ENCODE data around the gene NPTX1.

The NPTX1 gene

DNA sequence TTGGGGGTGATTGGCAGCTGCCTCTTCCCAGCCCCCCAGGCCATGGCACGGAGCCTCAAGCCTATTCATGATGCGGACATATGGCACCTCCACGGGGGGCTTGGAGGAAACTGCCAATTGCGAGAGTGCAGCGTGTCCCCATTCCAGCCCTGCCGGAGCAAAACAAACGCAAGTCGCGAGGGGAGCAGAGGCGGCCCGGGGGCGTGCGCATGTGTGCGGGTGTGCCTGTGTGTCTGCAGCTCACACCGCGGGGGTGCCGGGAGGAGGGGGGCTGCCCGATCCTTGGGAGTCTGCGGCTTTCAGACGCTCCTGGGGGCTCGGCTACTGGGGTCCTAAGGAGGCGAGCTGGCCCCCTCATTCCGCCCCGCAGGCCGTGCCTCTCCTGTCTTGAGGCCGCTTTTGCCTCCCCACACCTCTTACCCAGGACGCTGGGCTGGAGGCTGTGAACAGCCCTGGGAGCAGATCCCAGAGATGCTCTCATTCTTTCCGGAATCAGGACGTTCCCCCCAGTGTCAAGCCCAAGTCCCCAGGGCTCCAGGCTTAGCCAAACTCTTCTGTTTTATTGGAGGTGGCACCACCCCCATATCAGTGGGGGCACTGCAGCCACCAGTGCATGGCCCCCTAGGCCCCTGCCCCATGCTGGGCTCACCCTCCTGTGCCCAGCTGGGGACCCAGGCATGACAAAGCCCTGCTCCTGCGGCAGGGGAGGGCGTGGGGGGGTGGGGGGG is 32.3 kb downstream of the NPTX1 start:
- Histone ChIP-seq H3K4me3 (ENCODE audit: low read length in 2 of 2) (no peak overlapping the region), H3K27me3 (ENCODE audit: control insufficient read depth in 2 of 2, insufficient read depth in 2 of 2, low read length in 2 of 2) (no peaks in the 10 kb centered on the region)

DNA sequence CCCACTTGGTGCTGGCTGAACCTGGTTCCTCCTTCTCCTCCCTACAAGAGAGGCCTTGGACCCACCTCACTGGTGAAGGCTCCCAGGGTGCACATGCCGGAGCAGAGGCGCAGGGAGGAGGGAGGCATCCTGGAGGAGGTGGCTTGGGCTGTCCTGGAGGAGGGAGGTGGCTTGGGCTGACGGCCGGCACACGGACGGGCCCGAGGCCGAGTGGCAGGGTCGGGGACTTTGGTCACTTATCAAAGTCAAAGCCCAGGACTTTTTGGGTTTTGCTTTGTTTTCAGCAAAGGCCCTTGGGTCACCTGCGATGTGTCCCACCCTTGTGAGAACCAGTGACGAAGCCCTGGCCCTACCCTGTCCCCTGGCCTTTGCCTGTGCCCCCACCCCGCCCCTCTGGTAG is 32.9 kb downstream of the NPTX1 start:
- H3K9ac ChIP-seq (ENCODE audit: low read depth in 1 of 2, low read length in 2 of 2) = no peak overlapping the region
- no peaks in the 10 kb centered on the region for H3K36me3 ChIP-seq (ENCODE audit: control insufficient read depth in 2 of 2, insufficient read depth in 2 of 2, low read length in 2 of 2)
- H3K27me3 ChIP-seq (ENCODE audit: control insufficient read depth in 2 of 2, insufficient read depth in 2 of 2, low read length in 2 of 2) = no peaks in the 10 kb centered on the region
- no peaks in the 10 kb centered on the region for H3K4me1 ChIP-seq (ENCODE audit: control insufficient read depth in 2 of 2, insufficient read depth in 2 of 2, low read length in 2 of 2)
- H3K4me3 ChIP-seq (ENCODE audit: low read length in 2 of 2) = no peak overlapping the region
- H3K9me3 ChIP-seq (ENCODE audit: control insufficient read depth in 2 of 2, low read length in 2 of 2) = no peaks in the 10 kb centered on the region
- no peak overlapping the region for H3K27ac ChIP-seq (ENCODE audit: low read depth in 2 of 2, low read length in 2 of 2)

More for the DNA sequence above, 32.3 kb downstream of the NPTX1 start:
- no peaks in the 10 kb centered on the region for H3K9me3 ChIP-seq (ENCODE audit: control insufficient read depth in 2 of 2, low read length in 2 of 2)
- no peak overlapping the region for H3K27ac ChIP-seq (ENCODE audit: low read depth in 2 of 2, low read length in 2 of 2)
- H3K4me1 ChIP-seq (ENCODE audit: control insufficient read depth in 2 of 2, insufficient read depth in 2 of 2, low read length in 2 of 2) = no peaks in the 10 kb centered on the region
- no peaks in the 10 kb centered on the region for H3K36me3 ChIP-seq (ENCODE audit: control insufficient read depth in 2 of 2, insufficient read depth in 2 of 2, low read length in 2 of 2)
- no peak overlapping the region for H3K9ac ChIP-seq (ENCODE audit: low read depth in 1 of 2, low read length in 2 of 2)

DNA sequence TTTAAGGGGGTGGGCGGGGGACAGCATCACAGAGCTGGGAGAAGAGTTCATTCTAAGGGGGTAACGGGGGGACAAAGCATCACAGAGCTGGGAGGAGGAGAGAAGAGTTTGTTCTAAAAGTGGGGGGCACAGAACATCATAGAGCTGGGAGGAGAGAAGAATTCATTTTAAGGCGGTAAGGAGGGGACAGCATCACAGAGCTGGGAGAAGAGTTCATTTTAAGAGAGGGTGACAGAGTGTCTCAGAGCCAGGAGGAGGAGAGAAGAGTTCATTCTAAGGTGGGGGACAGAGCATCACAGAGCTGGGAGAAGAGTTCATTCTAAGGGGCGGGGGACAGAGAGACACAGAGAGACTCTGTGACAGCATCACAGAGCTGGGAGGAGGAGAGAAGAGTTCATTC is 33.6 kb downstream of the NPTX1 start:
- H3K9ac ChIP-seq (ENCODE audit: low read depth in 1 of 2, low read length in 2 of 2) = no peak overlapping the region
- no peaks in the 10 kb centered on the region for H3K36me3 ChIP-seq (ENCODE audit: control insufficient read depth in 2 of 2, insufficient read depth in 2 of 2, low read length in 2 of 2)
- no peaks in the 10 kb centered on the region for H3K9me3 ChIP-seq (ENCODE audit: control insufficient read depth in 2 of 2, low read length in 2 of 2)
- H3K4me1 ChIP-seq (ENCODE audit: control insufficient read depth in 2 of 2, insufficient read depth in 2 of 2, low read length in 2 of 2) = no peaks in the 10 kb centered on the region
- no peaks in the 10 kb centered on the region for H3K27me3 ChIP-seq (ENCODE audit: control insufficient read depth in 2 of 2, insufficient read depth in 2 of 2, low read length in 2 of 2)
- no peak overlapping the region for H3K27ac ChIP-seq (ENCODE audit: low read depth in 2 of 2, low read length in 2 of 2)
- H3K4me3 ChIP-seq (ENCODE audit: low read length in 2 of 2) = no peak overlapping the region

DNA sequence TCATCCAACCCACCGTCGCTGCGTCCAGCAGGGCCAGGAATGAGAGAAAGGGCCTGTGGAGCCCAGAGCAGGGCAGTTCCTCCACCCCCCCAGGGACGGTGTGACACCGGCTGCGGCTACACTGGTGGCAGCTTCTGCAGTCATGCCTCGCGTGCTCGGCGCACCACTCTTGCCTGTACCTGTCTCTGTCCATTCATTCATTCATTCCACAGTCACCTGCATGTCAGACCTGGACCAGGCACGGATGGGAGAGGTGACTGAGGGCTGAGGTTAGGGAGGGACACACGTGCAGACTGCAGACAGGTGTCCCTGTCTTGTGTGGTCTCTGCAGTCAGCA is 34.1 kb downstream of the NPTX1 start:
- H3K4me3 ChIP-seq (ENCODE audit: low read length in 2 of 2) = no peak overlapping the region
- H3K9me3 ChIP-seq (ENCODE audit: control insufficient read depth in 2 of 2, low read length in 2 of 2) = no peaks in the 10 kb centered on the region
- no peaks in the 10 kb centered on the region for H3K36me3 ChIP-seq (ENCODE audit: control insufficient read depth in 2 of 2, insufficient read depth in 2 of 2, low read length in 2 of 2)
- H3K9ac ChIP-seq (ENCODE audit: low read depth in 1 of 2, low read length in 2 of 2) = no peak overlapping the region
- H3K27me3 ChIP-seq (ENCODE audit: control insufficient read depth in 2 of 2, insufficient read depth in 2 of 2, low read length in 2 of 2) = no peaks in the 10 kb centered on the region
- H3K4me1 ChIP-seq (ENCODE audit: control insufficient read depth in 2 of 2, insufficient read depth in 2 of 2, low read length in 2 of 2) = no peaks in the 10 kb centered on the region
- H3K27ac ChIP-seq (ENCODE audit: low read depth in 2 of 2, low read length in 2 of 2) = no peak overlapping the region

DNA sequence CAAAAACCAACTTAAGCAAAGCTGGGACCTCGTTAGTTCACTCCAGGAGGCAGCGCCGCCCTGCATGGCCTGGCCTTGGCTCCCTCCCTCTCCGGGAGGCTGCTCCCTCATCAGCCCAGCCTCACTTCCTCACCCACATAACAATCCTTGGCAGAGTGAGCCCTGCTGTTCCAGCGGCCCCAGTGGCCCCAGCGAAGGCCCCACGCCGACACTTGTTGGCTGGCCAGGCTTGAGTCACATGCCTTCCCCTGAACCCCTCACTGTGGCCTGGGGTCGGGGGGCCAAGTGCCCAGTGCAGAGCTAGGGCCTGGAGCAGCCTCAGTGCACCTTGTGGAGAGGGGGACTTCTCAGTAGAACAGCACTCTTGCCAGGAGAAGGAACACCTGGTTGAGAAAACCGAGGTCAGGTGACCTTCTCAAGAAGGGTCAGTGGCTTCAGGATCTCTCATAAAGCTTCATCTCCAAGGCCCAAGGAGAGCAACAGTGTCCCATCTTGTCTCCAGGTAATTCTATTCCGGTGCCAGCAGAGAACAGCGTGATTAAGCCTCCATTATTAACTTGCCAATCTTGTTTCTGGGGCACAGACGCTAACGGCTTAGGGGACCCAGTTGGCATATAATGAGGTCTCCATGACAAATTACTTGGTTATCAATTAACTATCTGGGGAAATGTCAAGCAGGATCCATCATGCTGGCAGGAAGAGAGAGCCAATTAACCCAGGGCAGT is 34.6 kb downstream of the NPTX1 start:
- no peaks in the 10 kb centered on the region for H3K4me1 ChIP-seq (ENCODE audit: control insufficient read depth in 2 of 2, insufficient read depth in 2 of 2, low read length in 2 of 2)
- H3K4me3 ChIP-seq (ENCODE audit: low read length in 2 of 2) = no peak overlapping the region
- H3K9me3 ChIP-seq (ENCODE audit: control insufficient read depth in 2 of 2, low read length in 2 of 2) = no peaks in the 10 kb centered on the region
- no peaks in the 10 kb centered on the region for H3K27me3 ChIP-seq (ENCODE audit: control insufficient read depth in 2 of 2, insufficient read depth in 2 of 2, low read length in 2 of 2)
- H3K36me3 ChIP-seq (ENCODE audit: control insufficient read depth in 2 of 2, insufficient read depth in 2 of 2, low read length in 2 of 2) = no peaks in the 10 kb centered on the region
- no peak overlapping the region for H3K9ac ChIP-seq (ENCODE audit: low read depth in 1 of 2, low read length in 2 of 2)
- no peak overlapping the region for H3K27ac ChIP-seq (ENCODE audit: low read depth in 2 of 2, low read length in 2 of 2)

DNA sequence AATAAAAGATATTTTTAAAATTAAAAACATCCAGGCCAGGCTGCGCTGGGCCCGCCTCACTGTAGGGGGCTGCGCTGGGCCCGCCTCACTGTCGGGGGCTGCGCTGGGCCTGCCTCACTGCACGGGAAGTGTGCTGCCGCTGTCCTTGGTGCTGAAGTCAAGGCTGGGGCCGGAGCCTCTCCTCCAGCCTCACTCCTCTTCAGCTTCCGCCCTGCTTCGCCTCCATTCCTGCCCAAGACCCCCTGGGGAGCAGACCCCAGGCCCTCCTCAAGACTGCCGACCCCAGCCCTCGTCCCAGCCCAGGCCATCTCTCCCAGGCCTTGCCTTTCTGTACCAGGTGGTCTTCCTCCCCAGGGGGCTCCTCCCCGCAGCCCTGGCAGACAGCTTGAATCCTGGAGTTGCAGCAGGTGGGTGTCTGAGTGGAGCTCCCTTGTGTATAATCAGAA is 35.3 kb downstream of the NPTX1 start:
- H3K4me1 ChIP-seq (ENCODE audit: control insufficient read depth in 2 of 2, insufficient read depth in 2 of 2, low read length in 2 of 2) = no peaks in the 10 kb centered on the region
- H3K9ac ChIP-seq (ENCODE audit: low read depth in 1 of 2, low read length in 2 of 2) = no peak overlapping the region
- H3K36me3 ChIP-seq (ENCODE audit: control insufficient read depth in 2 of 2, insufficient read depth in 2 of 2, low read length in 2 of 2) = no peaks in the 10 kb centered on the region
- no peaks in the 10 kb centered on the region for H3K9me3 ChIP-seq (ENCODE audit: control insufficient read depth in 2 of 2, low read length in 2 of 2)
- H3K4me3 ChIP-seq (ENCODE audit: low read length in 2 of 2) = no peak overlapping the region
- H3K27ac ChIP-seq (ENCODE audit: low read depth in 2 of 2, low read length in 2 of 2) = no peak overlapping the region
- H3K27me3 ChIP-seq (ENCODE audit: control insufficient read depth in 2 of 2, insufficient read depth in 2 of 2, low read length in 2 of 2) = no peaks in the 10 kb centered on the region

DNA sequence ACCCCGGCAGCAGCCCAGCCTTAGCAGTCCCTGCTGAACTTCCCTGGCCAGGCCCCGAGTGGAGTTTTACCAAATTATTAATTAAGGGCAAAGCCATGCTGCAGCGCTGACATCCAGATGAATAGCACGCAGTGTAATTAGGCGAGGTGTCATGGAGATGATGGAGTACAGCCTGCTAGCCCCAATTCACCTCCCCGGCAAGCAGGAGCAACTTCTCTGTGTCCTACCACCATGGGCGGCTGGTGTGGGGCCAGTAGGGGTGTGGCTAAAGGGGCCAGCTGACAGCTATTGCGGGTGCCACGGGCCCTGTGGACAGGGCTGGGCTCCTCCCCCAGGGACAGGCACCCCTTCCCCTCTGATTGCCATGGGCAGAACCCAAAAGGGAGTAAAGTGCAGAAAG is 36.9 kb downstream of the NPTX1 start:
- Histone ChIP-seq H3K9ac (ENCODE audit: low read depth in 1 of 2, low read length in 2 of 2) (no peak overlapping the region), H3K4me3 (ENCODE audit: low read length in 2 of 2) (no peak overlapping the region), H3K9me3 (ENCODE audit: control insufficient read depth in 2 of 2, low read length in 2 of 2) (no peaks in the 10 kb centered on the region), H3K4me1 (ENCODE audit: control insufficient read depth in 2 of 2, insufficient read depth in 2 of 2, low read length in 2 of 2) (no peaks in the 10 kb centered on the region), H3K27ac (ENCODE audit: low read depth in 2 of 2, low read length in 2 of 2) (no peak overlapping the region), H3K27me3 (ENCODE audit: control insufficient read depth in 2 of 2, insufficient read depth in 2 of 2, low read length in 2 of 2) (no peaks in the 10 kb centered on the region), H3K36me3 (ENCODE audit: control insufficient read depth in 2 of 2, insufficient read depth in 2 of 2, low read length in 2 of 2) (no peaks in the 10 kb centered on the region)

DNA sequence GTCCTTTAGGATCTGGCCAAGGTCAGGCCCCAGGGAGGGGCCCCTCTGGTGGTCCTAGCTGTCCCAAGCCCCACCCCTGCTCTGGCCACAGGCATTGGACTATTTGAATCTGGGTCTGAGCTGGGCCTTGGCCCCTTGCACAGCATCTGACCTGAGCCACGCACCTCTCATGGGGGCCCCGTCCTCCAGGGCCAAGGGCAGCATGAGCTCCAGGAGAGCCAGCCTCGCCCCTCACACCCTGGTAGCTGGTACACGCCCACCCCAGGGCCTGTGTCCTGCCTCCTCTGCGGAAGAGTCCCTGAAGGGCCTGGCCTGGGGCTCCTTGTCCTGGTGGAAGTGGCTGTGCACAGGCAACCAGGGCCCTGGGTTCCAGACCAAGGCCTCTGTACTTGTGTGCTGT is 37.6 kb downstream of the NPTX1 start:
- no peak overlapping the region for H3K27ac ChIP-seq (ENCODE audit: low read depth in 2 of 2, low read length in 2 of 2)

DNA sequence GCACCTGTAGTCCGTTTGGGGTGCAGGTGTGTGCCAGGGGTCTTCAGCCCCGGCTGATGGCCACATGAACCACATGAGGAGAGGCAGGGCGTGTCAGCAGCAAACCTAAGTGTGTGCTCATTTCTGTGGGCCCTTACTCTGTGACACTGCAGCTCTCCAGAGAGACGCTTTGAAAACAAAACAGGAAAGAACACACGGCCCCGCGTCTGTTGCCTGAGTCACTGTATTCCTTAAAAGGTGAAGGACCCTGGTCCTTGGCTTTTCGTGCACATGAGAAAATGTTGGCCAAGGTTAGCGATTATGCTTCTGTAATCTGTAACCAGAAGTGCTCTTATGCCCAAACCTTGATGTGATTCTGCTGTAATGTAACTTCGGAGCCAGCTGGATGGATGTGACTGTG is 38.9 kb downstream of the NPTX1 start:
- H3K9me3 ChIP-seq (ENCODE audit: control insufficient read depth in 2 of 2, low read length in 2 of 2) = no peaks in the 10 kb centered on the region
- H3K4me3 ChIP-seq (ENCODE audit: low read length in 2 of 2) = no peak overlapping the region
- no peaks in the 10 kb centered on the region for H3K36me3 ChIP-seq (ENCODE audit: control insufficient read depth in 2 of 2, insufficient read depth in 2 of 2, low read length in 2 of 2)
- H3K27me3 ChIP-seq (ENCODE audit: control insufficient read depth in 2 of 2, insufficient read depth in 2 of 2, low read length in 2 of 2) = no peaks in the 10 kb centered on the region
- H3K4me1 ChIP-seq (ENCODE audit: control insufficient read depth in 2 of 2, insufficient read depth in 2 of 2, low read length in 2 of 2) = no peaks in the 10 kb centered on the region
- H3K9ac ChIP-seq (ENCODE audit: low read depth in 1 of 2, low read length in 2 of 2) = no peak overlapping the region
- no peak overlapping the region for H3K27ac ChIP-seq (ENCODE audit: low read depth in 2 of 2, low read length in 2 of 2)

More for the DNA sequence above, 37.6 kb downstream of the NPTX1 start:
- Histone ChIP-seq H3K36me3 (ENCODE audit: control insufficient read depth in 2 of 2, insufficient read depth in 2 of 2, low read length in 2 of 2) (no peaks in the 10 kb centered on the region), H3K27me3 (ENCODE audit: control insufficient read depth in 2 of 2, insufficient read depth in 2 of 2, low read length in 2 of 2) (no peaks in the 10 kb centered on the region), H3K4me3 (ENCODE audit: low read length in 2 of 2) (no peak overlapping the region), H3K9me3 (ENCODE audit: control insufficient read depth in 2 of 2, low read length in 2 of 2) (no peaks in the 10 kb centered on the region), H3K9ac (ENCODE audit: low read depth in 1 of 2, low read length in 2 of 2) (no peak overlapping the region), H3K4me1 (ENCODE audit: control insufficient read depth in 2 of 2, insufficient read depth in 2 of 2, low read length in 2 of 2) (no peaks in the 10 kb centered on the region)

DNA sequence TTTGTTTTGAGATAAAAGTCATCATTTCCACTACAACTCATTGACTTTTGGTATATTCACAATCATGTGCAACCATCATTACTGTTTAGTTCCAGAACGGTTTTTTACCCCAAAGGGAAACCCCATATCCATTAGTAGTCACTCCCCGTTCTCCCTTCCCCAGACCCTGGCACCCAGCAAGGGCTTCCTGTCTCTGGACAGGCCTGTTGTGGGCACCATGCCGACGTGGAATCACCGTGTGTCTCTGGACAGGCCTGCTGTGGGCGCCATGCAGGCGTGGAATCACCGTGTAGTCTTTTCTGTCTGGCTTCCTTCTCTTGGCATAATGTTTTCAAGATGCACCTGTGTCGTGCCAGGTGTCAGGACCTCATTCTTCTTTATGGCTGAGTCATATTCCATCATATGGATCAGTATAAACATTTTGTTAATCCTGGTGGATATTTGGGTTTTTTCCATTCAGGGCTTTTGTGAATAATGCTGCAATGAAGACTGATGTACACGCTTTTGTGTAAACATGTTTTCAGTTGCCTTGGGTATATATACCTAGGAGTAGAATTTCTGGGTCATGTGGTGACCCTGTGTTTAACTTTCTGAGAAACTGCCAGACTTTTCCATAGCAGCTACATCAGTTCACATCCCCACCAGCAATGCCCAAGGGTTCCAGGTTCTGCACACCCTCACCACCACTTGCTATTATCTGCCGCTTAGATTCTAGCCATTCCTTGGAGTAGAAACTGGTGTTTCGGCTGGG is 42.3 kb downstream of the NPTX1 start:
- Histone ChIP-seq H3K27ac (ENCODE audit: low read depth in 2 of 2, low read length in 2 of 2) (no peak overlapping the region), H3K27me3 (ENCODE audit: control insufficient read depth in 2 of 2, insufficient read depth in 2 of 2, low read length in 2 of 2) (no peaks in the 10 kb centered on the region), H3K36me3 (ENCODE audit: control insufficient read depth in 2 of 2, insufficient read depth in 2 of 2, low read length in 2 of 2) (no peaks in the 10 kb centered on the region), H3K4me1 (ENCODE audit: control insufficient read depth in 2 of 2, insufficient read depth in 2 of 2, low read length in 2 of 2) (no peaks in the 10 kb centered on the region), H3K4me3 (ENCODE audit: low read length in 2 of 2) (no peak overlapping the region), H3K9ac (ENCODE audit: low read depth in 1 of 2, low read length in 2 of 2) (no peak overlapping the region), H3K9me3 (ENCODE audit: control insufficient read depth in 2 of 2, low read length in 2 of 2) (no peaks in the 10 kb centered on the region)

All from mucosa of rectum (tissue), 2 donors.